GM21529 (cell line): ENCODE results near the gene MNAT1.
A peak's percentile ranks its signal among the peaks of the same experiment; 100 is the strongest.

Experiments
- ATAC-seq: cut with Tn5 transposase; IDR thresholded peaks from one replicate; pipeline ENCODE4 v1.9.1; 2021; ENCODE audit not compliant: unreplicated experiment

MNAT1 gene

GRCh38 chr14:60963761-60964160, 229.2 kb downstream of the MNAT1 start:
- ATAC-seq, result no peak

DNA sequence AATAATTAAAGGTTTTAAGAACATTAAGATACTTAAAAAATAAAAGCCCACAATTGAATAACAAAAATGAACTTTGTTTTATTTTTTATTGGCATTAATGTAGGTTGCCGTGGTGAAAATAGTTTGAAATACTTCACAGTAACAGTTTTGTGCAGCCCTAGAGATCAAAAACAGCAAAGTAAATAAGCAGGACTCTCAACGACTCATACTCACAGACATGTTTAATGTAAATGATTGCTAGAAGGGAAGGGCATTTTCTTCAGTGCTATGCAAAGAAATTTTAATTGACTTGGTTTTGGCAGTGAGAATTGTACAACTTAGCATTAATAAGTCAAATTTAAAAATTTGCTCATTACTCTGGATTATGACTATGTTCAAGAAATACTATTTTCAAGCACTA, 230.3 kb downstream of the MNAT1 start:
- ATAC-seq, result no peak

GRCh38 chr14:60965402-60965801, 230.8 kb downstream of the MNAT1 start:
- ATAC-seq, result no peak

DNA sequence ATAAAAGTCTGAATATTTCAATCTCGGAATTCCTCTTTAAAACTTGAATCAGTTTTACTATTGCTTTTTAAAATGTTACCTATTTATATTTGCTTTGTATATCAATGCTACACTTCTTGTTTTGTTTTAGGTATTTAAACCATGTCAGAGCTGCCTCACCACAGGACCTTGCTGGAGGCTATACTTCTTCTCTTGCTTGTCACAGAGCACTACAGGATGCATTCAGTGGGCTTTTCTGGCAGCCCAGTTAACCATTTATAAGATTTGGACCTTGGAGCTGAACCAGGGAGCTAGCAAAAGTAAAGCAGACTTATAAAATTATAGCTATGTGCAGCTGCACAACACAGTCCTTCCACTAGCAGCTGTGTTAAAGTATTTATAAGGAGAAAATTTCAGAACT, 233.5 kb downstream of the MNAT1 start:
- no peak for ATAC-seq

DNA sequence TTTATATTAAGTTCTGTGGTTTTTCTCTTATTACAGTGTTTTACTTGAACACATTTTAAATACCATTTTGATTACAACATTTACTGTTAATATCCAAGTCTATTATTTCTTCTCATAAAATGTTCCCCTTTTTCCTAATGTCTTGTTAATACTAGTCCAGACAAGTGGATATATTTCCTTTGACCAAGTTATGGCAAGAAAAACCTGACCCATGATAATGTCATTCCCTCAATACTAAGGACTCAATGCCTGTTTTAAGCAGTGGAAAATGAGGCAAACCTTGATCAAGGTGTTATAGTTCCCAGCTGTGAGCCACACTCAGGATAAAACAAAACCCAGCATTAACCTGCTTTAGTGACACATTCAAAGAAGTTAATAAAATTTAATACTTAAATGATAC, 234.1 kb downstream of the MNAT1 start:
- ATAC-seq, result no peak

GRCh38 chr14:60970146-60970545, 235.6 kb downstream of the MNAT1 start:
- ATAC-seq, result no peak

GRCh38 chr14:60971271-60971670, 236.7 kb downstream of the MNAT1 start:
- no peak for ATAC-seq

- no peak for ATAC-seq
These were observed 237.7 kb downstream of the MNAT1 start for GRCh38 chr14:60972295-60972694.

- ATAC-seq, result no peak
These were observed 238.5 kb downstream of the MNAT1 start for GRCh38 chr14:60973070-60973469.

DNA sequence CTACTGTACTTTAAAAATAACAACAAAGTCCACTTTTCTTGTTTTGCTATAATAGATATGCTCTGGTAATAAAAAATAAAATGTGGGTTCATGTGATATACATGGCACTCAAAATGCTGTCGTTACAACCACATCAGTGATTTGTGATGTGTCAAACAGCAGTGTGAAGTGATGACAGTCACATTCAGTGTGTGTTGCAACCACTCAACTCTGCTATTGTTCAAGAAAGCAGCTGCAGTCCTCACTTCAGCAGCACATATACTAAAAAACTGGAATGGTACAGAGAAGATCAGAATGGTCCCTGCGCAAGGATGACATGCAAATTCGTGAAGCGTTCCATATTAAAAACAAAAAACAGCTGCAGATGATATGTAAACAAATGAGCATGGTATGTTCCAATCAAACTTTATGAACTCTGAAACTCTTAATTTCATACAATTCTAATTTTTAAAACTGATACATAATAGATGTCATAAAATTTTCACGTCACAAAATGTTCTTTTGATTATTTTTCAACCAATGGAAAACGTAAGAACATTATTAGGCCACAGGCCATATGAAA, 239.6 kb downstream of the MNAT1 start:
- no peak for ATAC-seq

DNA sequence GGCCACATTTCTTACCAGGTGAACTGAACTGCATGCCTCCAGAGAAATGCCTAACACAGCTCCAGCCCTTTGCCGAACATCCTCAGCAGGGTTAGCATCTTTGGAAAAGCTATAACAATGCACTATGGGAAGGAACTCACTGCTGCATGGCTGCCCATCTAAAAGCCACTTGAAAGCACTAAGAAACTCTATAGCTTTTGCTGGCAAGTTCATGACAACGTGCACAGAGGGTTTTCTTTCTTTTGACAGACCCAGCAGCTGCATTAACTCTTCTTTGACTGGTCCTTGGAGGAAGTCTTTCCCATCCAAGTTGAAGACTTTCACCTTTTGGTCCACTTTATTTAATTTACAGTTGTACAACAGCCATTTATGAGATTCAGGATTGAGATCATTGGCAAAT, 241.0 kb downstream of the MNAT1 start:
- ATAC-seq, result no peak

GRCh38 chr14:60977847-60978246, 243.3 kb downstream of the MNAT1 start:
- ATAC-seq, result no peak

DNA sequence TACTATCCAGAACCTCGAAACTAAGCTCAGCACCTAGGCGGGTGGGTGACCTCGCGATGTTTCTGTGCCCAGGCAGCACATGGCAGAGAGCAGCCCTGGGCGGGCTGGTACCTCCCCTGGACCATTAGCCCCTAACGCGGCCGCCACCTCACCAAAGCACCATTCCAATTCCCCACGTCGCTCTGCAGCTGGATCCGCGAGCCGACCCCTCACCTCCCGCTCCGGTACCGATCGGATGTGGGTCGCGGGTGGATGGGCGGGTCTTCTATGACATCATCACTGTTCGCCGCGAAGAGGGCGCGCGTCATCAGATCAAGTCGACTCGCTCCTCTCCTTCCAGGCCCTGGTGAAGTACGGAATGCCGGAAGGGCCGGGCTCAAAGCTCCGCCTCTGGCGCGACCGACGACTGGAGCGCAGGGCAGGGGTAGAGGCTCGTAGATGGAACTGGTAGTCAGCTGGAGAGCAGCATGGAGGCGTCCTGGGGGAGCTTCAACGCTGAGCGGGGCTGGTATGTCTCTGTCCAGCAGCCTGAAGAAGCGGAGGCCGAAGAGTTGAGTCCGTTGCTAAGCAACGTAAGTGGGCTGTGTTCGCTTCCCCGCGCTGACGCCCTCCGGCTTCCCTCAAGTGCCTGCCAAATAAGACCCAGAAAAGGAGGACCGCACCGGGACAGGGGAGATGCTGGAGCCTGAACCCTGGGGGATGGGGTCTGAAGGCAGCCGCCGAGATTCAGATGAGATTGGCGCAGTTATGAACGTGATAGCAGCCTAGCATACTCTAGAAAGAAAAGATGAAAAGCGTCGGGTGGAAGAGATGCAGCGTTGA, 246.5 kb downstream of the MNAT1 start, which contains the start of the genes SLC38A6 and TRMT5:
SLC38A6 (plus strand) TSS at position 435 of the 822 bp plus-strand sequence; CDS start at position 468, 33 bp downstream.
TRMT5 (minus strand) TSS at position 269 of the 822 bp plus-strand sequence; CDS start at position 163, 106 bp downstream.
- ATAC-seq, result peak; percentile 89

DNA sequence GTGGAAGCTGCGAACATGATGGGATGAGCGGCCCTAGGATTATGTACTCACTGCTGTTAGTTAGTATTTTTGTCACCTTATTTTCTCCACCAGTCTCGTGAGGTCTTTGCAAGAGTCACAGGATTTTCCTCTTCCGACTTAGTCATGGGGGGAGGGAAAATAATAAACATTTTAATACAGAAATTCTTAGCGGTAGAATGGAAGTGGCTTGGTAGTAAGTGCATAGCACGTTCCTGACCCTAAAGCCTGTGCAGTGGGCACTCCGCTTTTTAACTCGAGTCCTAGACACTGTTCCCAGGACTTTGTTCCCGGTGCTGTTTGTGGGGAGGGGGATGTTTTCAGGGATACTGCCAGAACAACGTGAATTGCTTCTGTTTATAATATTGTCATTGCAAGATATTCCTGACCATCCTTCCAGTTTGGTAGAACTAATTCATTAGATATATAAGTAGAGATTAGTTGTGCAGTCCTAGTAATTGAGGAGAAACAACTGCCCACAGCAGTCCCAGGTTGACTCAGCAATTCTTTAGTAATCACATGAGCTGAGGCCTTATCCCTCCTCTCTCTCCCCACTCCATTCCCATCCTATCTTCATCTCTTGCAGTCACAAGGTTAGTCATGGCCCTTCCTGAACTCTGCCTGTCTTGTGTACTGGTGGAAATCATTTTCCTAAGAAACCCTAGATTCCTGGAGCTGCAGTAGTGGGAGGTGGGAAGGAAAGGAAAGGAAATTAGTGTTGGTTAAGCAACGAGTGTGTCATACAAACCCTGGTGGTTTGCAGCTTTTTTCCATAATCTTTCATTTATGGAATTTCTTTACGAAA, 247.3 kb downstream of the MNAT1 start:
- no peak for ATAC-seq

DNA sequence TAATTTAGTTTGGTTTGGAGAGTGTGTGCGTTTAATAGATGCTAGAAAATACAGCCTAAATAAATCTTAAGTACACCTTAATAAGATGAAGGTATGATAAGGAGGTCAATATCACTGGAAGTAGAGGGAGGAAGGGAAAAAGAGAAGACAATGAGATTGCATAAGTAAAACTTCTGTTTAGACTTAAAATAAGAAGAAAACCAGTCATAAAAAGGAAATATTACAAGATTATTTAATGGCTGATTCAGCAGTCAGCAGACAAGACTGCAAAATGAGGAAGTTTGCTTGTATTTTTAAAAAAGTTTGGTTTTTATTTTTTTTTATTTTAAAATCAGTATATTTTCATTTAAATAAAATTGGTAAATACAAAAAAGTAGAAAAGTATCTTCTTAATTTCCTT, 249.6 kb downstream of the MNAT1 start:
- no peak for ATAC-seq

DNA sequence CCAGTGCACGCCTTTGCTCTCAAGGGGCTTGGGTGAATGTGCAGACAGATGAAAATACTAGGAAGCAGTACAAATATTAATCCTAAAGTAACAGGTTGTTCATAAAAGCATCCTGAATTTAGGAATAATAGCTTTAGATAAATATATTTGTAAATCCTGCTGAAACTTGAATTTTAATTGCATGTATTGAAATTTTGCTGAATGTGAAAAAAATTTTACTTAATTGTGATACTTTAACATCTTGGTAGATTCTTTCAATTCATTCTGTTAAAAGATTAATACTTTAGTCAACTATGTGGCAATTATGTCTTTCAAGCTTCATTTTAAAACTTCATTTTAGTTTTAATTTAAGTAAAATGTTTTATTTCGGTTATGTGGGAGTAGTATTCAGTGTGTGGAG, 251.9 kb downstream of the MNAT1 start:
- no peak for ATAC-seq

DNA sequence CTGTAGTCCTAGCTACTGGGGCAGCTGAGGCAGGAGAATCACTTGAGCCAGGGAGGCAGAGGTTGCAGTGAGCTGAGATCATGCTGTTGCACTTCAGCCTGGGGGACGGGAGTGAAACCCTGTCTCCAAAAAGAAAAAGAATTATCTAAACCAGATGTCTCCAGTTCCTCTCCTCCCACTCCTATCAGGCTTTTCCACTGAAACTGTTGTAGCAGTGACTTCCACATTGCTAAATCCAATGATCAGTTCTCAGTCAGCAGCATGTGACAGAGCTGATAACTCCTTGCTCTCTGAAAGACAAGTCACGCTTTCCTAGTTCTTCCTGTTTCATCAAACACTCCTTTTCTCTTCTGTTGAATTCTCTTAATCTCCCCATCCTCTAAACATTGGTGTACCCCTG, 255.0 kb downstream of the MNAT1 start:
- no peak for ATAC-seq

DNA sequence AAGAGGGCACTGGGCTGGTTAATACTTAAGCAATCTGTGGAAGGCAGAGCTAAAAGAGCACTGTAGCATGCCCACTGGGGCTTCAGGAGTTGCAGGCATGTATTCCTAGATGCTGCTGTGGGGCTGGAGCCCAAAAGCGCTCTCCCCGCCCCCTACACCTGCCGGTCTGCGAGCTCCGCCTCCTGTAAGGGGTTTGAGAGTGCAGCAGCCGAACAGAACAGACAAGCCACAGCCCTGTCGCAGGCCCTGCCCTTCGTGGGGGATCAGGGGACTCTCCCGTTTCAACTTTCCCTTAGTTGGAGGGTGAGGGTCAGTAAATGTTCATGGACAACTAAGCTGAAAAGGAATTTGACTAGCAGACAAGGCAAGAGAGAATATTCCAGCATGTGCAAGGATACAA, 264.1 kb downstream of the MNAT1 start:
- ATAC-seq, result no peak

GRCh38 chr14:60999536-60999935, 265.0 kb downstream of the MNAT1 start:
- ATAC-seq, result no peak

- ATAC-seq, result no peak
These were observed 269.0 kb downstream of the MNAT1 start for GRCh38 chr14:61003571-61003970.

DNA sequence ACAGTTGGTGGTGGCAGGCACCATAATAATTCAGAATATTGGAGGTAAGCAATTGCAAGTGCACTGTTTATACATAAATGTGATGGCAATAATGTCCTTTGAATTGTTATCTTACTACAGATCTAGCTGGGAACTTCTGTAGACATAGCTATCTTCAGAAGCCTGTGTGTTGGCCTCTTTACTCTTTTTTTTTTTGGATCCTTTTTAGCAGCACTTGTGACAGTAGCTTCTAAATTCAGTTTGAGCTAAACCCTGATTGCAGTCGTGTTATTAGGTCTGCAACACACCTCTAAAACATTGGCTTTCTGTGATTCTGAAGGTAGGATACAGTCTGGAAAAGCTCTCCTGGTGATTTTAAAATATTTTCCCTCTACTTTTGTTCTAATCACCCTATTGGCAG, 285.0 kb downstream of the MNAT1 start:
- ATAC-seq, result no peak
